Spinal cord (tissue), 10 donors: ENCODE measurements around the gene COQ6. TPM values are rescaled to one million over a fixed set of nuclear protein-coding genes. Genes with fewer than 3 reads are reported as not detected.

Experiments used
- DNase-seq, 6 donors: peaks; one replicate each; pipeline versions ENCODE4 v3.0.0 to v3.0.0-alpha.2; 2013 to 2015; ENCODE audit warnings: low spot score in 6 of 6, low read depth in 4 of 6
- H3K27ac ChIP-seq: one replicate; pipeline ENCODE4 v1.5.1; 2013; ENCODE audit warnings: low read depth, low read length, control low read depth
- H3K27me3 ChIP-seq: one replicate; pipeline ENCODE4 v1.6.1; 2013; ENCODE audit warnings: low read length; ENCODE audit not compliant: control insufficient read depth, insufficient read depth
- H3K36me3 ChIP-seq: one replicate; pipeline ENCODE4 v1.6.1; 2013; ENCODE audit warnings: low read length; ENCODE audit not compliant: control insufficient read depth, insufficient read depth
- H3K4me1 ChIP-seq: one replicate; pipeline ENCODE4 v1.6.1; 2013; ENCODE audit warnings: low read length; ENCODE audit not compliant: control insufficient read depth, insufficient read depth
- H3K4me3 ChIP-seq: one replicate; pipeline ENCODE4 v1.5.1; 2013; ENCODE audit warnings: low read depth, low read length, control low read depth
- H3K9me3 ChIP-seq: one replicate; pipeline ENCODE4 v1.6.1; 2013; ENCODE audit warnings: low read length; ENCODE audit not compliant: control insufficient read depth, insufficient read depth
- WGBS: methylation state at CpG from one replicate; pipeline ENCODE4 v1.1.5; 2013; ENCODE audit warnings: missing lambda C conversion rate; ENCODE audit not compliant: insufficient coverage; 5-methylcytosine and 5-hydroxymethylcytosine counted together
- polyA plus RNA-seq, 2 donors: library from polyadenylated mRNA; unstranded; fragments of 120-200 nt; gene quantifications; one replicate each; pipeline ENCODE4 v1.2.1, GENCODE V29; 2013; ENCODE audit not compliant: insufficient read length in 2 of 2
- total RNA-seq, 2 donors: library from RNA; depleted of rRNA in 1 of 2; stranded (reverse); fragments of 120-200 nt in 1 of 2; fragments of >200 nt in 1 of 2; gene quantifications; one replicate each; pipeline versions ENCODE4 v1.2.3 to v1.2.4, GENCODE V29; 2013 to 2014
- donor health status: healthy.

The COQ6 gene
- total and polyA plus RNA-seq, 4 donors = 22.9 to 34.7 (median 29.2) TPM

DNA sequence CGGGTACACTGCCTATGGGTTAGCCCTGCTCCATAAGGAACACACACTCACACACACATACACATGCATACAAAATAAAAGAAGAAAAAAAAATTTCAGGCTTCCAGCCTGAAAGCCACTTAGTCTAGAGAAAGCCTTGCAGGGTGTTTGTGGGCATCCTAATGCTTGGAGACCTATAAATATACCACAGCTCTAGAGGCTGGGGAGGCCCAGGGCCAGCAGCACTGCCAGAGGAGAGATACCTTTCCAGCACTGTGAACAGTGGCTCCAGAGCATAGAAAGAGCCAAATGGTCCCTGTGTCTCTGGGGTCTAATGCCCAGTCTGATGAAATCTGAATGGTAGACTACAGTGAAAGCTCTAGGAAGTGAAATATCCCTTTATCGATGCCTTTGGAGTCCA, 13.1 kb upstream of the COQ6 start:
- no peak for DNase-seq
- Histone ChIP-seq H3K9me3 (no peaks in the 10 kb centered on the region), H3K36me3 (peaks cover 52% of the 10 kb centered on the region), H3K27ac (peak overlapping the region; percentile 8), H3K4me1 (no peaks in the 10 kb centered on the region), H3K4me3 (no peak overlapping the region), H3K27me3 (no peaks in the 10 kb centered on the region)
- WGBS = no CpG with 5 or more reads among the region's 2 CpGs

DNA sequence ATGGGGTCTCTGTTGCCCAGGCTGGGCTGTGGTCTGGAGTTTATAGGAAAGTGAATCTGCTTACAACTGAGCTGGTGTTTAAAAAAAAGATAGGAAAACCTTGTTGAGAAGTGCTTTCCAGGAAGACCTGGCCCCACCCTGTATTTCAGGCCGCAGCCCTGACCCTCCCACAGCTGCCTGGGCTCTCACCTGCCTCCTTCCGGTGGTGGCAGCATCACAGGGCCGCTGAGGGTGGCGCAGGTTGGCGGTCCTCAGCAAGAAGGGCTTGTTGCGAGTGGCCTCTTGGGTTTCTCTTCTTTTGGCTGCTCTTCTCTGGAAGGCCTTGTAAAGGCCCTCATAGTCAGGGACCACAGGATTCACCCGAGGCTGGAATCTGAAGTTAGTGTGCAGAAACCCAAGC, 7.9 kb upstream of the COQ6 start:
- no peak overlapping the region for H3K27ac ChIP-seq
- 78% methylated on average over 6 of the region's 7 CpGs for WGBS
- no peaks in the 10 kb centered on the region for H3K27me3 ChIP-seq

DNA sequence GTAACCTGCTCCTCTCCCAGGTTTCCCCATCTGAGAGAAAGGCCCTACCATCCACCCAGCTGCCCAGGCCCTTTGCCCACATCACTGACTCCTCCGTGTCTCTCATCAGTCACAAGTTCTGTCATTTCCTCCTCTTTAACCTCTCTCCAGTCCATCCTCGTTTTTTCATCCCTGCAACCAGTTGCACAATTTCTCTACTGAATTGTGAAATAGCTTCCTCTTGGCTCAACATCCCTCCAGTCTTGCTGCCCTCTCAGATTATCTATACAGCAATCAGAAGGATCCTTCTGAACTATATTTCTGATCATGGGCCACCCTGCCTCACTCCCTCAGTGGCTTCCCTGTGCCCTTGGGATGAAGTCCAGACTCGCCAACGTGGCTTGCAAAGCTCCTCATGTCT, 7.0 kb upstream of the COQ6 start:
- H3K27me3 ChIP-seq = no peaks in the 10 kb centered on the region
- no peak overlapping the region for H3K27ac ChIP-seq
- H3K9me3 ChIP-seq = no peaks in the 10 kb centered on the region
- H3K36me3 ChIP-seq = peaks cover 67% of the 10 kb centered on the region
- H3K4me1 ChIP-seq = no peaks in the 10 kb centered on the region
- WGBS = 65% methylated on average over 4 of the region's 4 CpGs
- DNase-seq = no peak
- H3K4me3 ChIP-seq = no peak overlapping the region

More for the DNA sequence above, 7.9 kb upstream of the COQ6 start:
- H3K4me1 ChIP-seq = no peaks in the 10 kb centered on the region
- no peak overlapping the region for H3K4me3 ChIP-seq
- H3K9me3 ChIP-seq = no peaks in the 10 kb centered on the region
- peaks cover 64% of the 10 kb centered on the region for H3K36me3 ChIP-seq
- no peak for DNase-seq

DNA sequence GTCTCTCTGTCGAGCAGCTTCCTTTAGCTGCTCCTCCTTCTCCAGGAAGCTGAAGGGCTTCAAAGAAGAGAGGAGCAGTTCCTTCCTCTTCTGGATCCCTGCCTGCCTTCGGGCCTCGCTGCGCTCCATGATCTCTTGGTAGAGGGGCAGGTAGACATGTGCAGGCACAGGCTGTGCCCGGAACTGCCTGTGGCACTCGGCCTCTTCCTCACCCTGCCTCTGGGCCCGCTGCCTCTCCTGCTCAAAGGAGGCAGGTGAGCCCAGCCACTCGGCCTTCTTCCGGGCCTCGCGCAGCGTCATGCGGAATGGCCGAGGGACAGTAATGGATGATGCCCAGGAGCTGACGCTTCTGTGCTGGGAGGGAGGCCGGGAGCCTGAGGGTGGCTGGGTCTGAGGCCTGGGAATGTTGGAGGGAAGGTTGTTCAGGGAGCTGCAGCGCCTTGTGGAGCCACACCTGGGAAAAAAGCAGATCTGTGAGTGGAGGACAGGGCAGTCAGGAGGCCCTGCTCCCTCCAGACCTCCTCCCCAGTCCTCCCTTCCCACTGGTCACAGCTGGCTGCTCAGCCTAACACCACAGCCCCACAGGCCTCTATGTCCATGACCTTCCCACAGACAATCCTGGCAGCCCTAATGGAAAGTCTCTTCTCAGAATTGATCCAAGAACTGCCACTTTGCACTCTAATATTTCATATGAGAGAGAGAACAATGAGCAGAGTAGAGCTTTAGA, 5.5 kb upstream of the COQ6 start:
- WGBS = 88% methylated on average over 16 of the region's 17 CpGs
- Histone ChIP-seq H3K27ac (no peak overlapping the region), H3K27me3 (no peaks in the 10 kb centered on the region), H3K36me3 (peaks cover 65% of the 10 kb centered on the region), H3K4me1 (peaks cover 9% of the 10 kb centered on the region), H3K9me3 (no peaks in the 10 kb centered on the region), H3K4me3 (no peak overlapping the region)
- DNase-seq = no peak

DNA sequence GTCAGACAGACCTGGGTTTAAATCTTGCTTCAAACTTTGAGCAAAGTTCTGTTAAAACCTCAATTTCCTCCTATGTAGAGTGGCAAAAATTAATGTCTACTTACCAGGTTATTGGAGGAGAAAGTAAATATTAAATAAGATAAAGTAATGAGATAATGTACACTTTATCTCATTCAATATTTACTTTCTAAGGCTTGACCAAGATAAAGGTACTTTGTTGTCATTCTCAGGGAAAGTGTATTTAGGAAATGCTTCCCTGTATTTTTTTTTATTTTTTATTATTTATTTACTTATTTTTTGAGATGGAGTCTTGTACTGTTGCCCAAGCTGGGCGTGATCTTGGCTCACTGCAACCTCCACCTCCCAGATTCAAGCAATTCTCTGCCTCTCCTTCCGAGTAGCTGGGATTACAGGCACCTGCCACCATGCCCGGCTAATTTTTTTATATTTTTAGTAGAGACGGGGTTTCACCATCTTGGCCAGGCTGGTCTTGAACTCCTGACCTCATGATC, 4.9 kb upstream of the COQ6 start:
- no peak overlapping the region for H3K4me3 ChIP-seq
- H3K27me3 ChIP-seq = no peaks in the 10 kb centered on the region
- H3K9me3 ChIP-seq = no peaks in the 10 kb centered on the region
- H3K27ac ChIP-seq = no peak overlapping the region
- WGBS = no CpG with 5 or more reads among the region's 4 CpGs
- H3K36me3 ChIP-seq = peaks cover 60% of the 10 kb centered on the region
- DNase-seq = no peak
- H3K4me1 ChIP-seq = peaks cover 9% of the 10 kb centered on the region

DNA sequence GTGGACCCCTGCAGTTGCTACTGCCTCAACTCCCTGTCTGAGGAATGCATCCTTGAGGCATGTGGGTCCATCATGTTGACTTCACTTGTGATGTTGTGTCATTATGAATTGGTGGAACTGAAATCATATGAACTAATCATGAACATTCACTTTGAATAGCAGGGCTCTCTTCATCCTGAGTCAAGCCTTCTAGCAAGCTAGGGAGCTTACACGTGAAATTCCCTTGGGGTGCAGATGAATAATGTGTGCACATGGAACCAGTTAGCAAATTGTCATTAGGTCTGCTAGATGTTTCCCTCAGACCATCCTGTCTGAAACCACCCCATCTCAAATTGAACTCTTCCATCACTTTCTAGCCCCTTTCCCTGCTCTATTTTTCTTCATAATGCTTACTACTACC, 3.6 kb downstream of the COQ6 start:
- peaks cover 44% of the 10 kb centered on the region for H3K36me3 ChIP-seq
- H3K27ac ChIP-seq = no peak overlapping the region
- no peak overlapping the region for H3K4me3 ChIP-seq
- no CpG with 5 or more reads among the region's 1 CpG for WGBS
- H3K4me1 ChIP-seq = peaks cover 13% of the 10 kb centered on the region
- no peaks in the 10 kb centered on the region for H3K27me3 ChIP-seq
- no peak for DNase-seq
- H3K9me3 ChIP-seq = no peaks in the 10 kb centered on the region

DNA sequence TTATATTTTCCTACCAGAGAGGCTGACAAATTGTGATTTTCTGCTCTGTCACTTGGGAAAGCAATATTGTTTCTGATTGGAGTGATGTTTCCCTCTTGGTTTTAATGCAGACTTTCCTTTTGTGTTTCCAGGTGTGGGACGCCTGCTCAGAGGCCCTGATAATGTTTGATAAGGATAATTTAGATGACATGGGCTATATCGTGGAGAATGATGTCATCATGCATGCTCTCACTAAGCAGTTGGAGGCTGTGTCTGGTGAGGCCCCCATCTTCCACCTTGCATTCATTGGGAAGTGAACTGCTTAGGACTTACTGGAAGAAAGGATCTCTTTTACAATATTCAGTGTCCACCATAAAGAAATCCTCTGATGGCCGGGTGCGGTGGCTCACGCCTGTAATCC, 5.6 kb downstream of the COQ6 start:
- H3K9me3 ChIP-seq = no peaks in the 10 kb centered on the region
- H3K27ac ChIP-seq = no peak overlapping the region
- WGBS = 92% methylated on average over 2 of the region's 5 CpGs
- no peak for DNase-seq
- no peaks in the 10 kb centered on the region for H3K27me3 ChIP-seq
- H3K4me1 ChIP-seq = peaks cover 6% of the 10 kb centered on the region
- H3K4me3 ChIP-seq = no peak overlapping the region
- H3K36me3 ChIP-seq = peaks cover 54% of the 10 kb centered on the region

DNA sequence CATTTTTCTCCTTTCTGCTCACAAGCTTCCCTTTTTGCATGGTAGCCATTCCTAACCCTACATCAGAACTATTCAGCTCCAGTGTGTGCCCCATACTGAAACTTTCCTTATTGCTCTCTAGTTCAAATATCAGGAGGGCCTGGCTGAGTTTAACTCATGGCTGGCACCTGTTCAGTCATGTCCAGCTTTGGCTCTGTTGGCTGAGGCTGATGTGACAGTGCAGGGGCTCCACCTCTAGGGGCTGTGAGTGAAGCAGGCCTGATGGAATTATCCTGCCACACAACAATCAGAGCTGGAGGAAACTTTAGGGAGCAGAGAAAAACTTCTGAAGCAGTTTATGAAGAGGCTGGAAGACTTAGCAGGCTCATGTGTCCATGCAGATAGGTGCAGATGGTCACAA, 8.5 kb downstream of the COQ6 start:
- no peaks in the 10 kb centered on the region for H3K27me3 ChIP-seq
- H3K4me1 ChIP-seq = no peaks in the 10 kb centered on the region
- no peaks in the 10 kb centered on the region for H3K9me3 ChIP-seq
- no peak for DNase-seq
- H3K4me3 ChIP-seq = no peak overlapping the region
- no peak overlapping the region for H3K27ac ChIP-seq
- H3K36me3 ChIP-seq = peaks cover 61% of the 10 kb centered on the region

DNA sequence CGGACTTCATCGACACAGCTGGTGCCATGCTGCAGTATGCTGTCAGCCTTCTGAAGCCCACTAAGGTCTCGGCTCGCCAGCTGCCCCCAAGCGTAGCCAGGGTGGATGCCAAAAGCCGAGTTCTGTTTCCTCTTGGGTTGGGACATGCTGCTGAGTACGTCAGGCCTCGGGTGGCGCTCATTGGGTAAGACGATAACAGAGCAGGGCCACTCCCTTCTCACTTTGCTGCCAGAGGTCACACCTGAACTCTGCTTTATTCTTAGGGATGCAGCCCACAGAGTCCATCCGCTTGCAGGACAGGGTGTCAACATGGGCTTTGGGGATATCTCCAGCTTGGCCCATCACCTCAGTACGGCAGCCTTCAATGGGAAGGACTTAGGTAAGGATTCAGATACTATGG, 11.1 kb downstream of the COQ6 start:
- Histone ChIP-seq H3K9me3 (no peaks in the 10 kb centered on the region), H3K4me3 (no peak overlapping the region), H3K36me3 (peaks cover 43% of the 10 kb centered on the region), H3K27me3 (no peaks in the 10 kb centered on the region), H3K27ac (no peak overlapping the region), H3K4me1 (no peaks in the 10 kb centered on the region)
- WGBS = 95% methylated on average over 12 of the region's 12 CpGs
- DNase-seq = no peak

DNA sequence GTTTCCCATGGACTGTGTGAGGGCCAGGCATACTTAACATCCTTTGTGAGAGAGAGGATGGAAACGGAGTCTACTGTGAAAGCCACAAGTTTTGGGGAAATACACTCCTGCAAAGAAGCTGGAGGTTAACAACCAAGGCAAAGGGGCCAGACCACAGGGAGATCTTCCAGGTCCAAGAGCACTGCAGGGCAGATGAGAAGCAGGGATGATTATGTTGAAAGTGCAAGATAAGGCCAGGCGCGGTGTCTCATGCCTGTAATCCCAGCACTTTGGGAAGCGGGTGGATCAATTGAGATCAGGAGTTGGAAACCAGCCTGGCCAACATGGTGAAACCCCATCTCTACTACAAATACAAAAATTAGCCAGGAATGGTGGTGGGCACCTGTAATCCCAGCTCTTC, 15.1 kb downstream of the COQ6 start:
- WGBS = 86% methylated on average over 1 of the region's 4 CpGs
- no peaks in the 10 kb centered on the region for H3K27me3 ChIP-seq
- no peaks in the 10 kb centered on the region for H3K9me3 ChIP-seq
- peaks cover 18% of the 10 kb centered on the region for H3K36me3 ChIP-seq
- no peaks in the 10 kb centered on the region for H3K4me1 ChIP-seq
- no peak overlapping the region for H3K4me3 ChIP-seq
- H3K27ac ChIP-seq = no peak overlapping the region
- DNase-seq = no peak
